ENCODE measurements around the gene TMPRSS6. TPM values are rescaled to one million over a fixed set of nuclear protein-coding genes. Genes with fewer than 3 reads are reported as not detected.

TMPRSS6 gene
- total and polyA plus RNA-seq, 4 experiments from 2014 or later, result 0.61 to 0.90 TPM; not detected in 2

GRCh38 chr22:37147186-37147990 is 37.9 kb upstream of the TMPRSS6 start:
- Mint-ChIP-seq H3K27ac (peak overlapping the region; percentile 95 to 100 (median 97)), H3K4me1 (peaks cover 44 to 87% (median 62%) of the 10 kb centered on the region in 4 donors), H3K27me3 (peaks cover 0 to 4% of the 10 kb centered on the region in 2 donors), H3K9me3 (peaks cover 0 to 5% (median 0%) of the 10 kb centered on the region in 8 donors), H3K4me3 (peak overlapping the region; percentile 88 to 96 (median 92)), H3K36me3 (peaks cover 13 to 52% of the 10 kb centered on the region in 2 donors)
- peak in 1 of 5 donors; percentile 57 for DNase-seq
- peak overlapping the region; percentile 95 for H3K27ac ChIP-seq (ENCODE audit: low read depth, low read length)
- ChIA-PET POLR2A (ENCODE audit: partially characterized antibody) (interaction anchor here (1.0 to 8.1 kb wide), 19 partner anchors 7 to 461 kb away, joined by 3 to 217 read pairs (median 13); partner anchors contain the start of genes CYTH4, GGA1, IFT27 and KCTD17), CTCF (ENCODE audit: partially characterized antibody) (interaction anchor here (1.0 to 10.6 kb wide), 14 partner anchors 7 to 129 kb away, joined by 3 to 134 read pairs (median 5); partner anchors contain the start of genes KCTD17 and TST)
- H3K36me3 ChIP-seq (ENCODE audit: insufficient read depth, low read length), result peaks cover 19% of the 10 kb centered on the region
- intact Hi-C loops (cut with micrococcal nuclease), result no loop called here
- H3K27me3 ChIP-seq (ENCODE audit: insufficient read depth, low read length), result no peaks in the 10 kb centered on the region
- no peaks in the 10 kb centered on the region for H3K9me3 ChIP-seq (ENCODE audit: control insufficient read depth in 1 of 2, low read length in 2 of 2)
- H3K4me3 ChIP-seq (ENCODE audit: low read length in 2 of 2), result peak overlapping the region; percentile 72
- H3K4me1 ChIP-seq (ENCODE audit: insufficient read depth, low read length), result peaks cover 77% of the 10 kb centered on the region

- peaks cover 44 to 87% (median 60%) of the 10 kb centered on the region in 4 donors for H3K4me1 Mint-ChIP-seq
- H3K9me3 Mint-ChIP-seq, result peaks cover 0 to 5% (median 0%) of the 10 kb centered on the region in 8 donors
- ChIA-PET CTCF (ENCODE audit: partially characterized antibody) (interaction anchor here (1.0 to 10.6 kb wide), 8 partner anchors 18 to 95 kb away, joined by 3 to 134 read pairs (median 6); partner anchors contain the start of gene KCTD17), POLR2A (ENCODE audit: partially characterized antibody) (interaction anchor here (1.2 to 8.1 kb wide), 15 partner anchors 10 to 371 kb away, joined by 3 to 217 read pairs (median 20); partner anchors contain the start of genes IFT27 and RAC2)
- H3K4me1 ChIP-seq (ENCODE audit: insufficient read depth, low read length), result peaks cover 85% of the 10 kb centered on the region
- no peaks in the 10 kb centered on the region for H3K9me3 ChIP-seq (ENCODE audit: control insufficient read depth in 1 of 2, low read length in 2 of 2)
- H3K4me3 ChIP-seq (ENCODE audit: low read length in 2 of 2), result peak overlapping the region in 1 of 2 donors; percentile 72
- peaks cover 26% of the 10 kb centered on the region for H3K36me3 ChIP-seq (ENCODE audit: insufficient read depth, low read length)
- H3K27ac Mint-ChIP-seq, result peak overlapping the region; percentile 95 to 100 (median 97)
- H3K27me3 ChIP-seq (ENCODE audit: insufficient read depth, low read length), result no peaks in the 10 kb centered on the region
- peak overlapping the region; percentile 88 to 96 (median 92) for H3K4me3 Mint-ChIP-seq
- intact Hi-C loops (cut with micrococcal nuclease), result no loop called here
- H3K36me3 Mint-ChIP-seq, result peaks cover 13 to 55% of the 10 kb centered on the region in 2 donors
- H3K27ac ChIP-seq (ENCODE audit: low read depth, low read length), result peak overlapping the region; percentile 95
- H3K27me3 Mint-ChIP-seq, result peaks cover 0 to 4% of the 10 kb centered on the region in 2 donors
- DNase-seq, result peak in 1 of 5 donors; percentile 34
Observed at GRCh38 chr22:37146507-37147180, 37.1 kb upstream of the TMPRSS6 start.

- Histone ChIP-seq H3K27ac (ENCODE audit: low read depth, low read length) (peak overlapping the region; percentile 95), H3K4me3 (ENCODE audit: low read length in 2 of 2) (peak overlapping the region in 1 of 2 donors; percentile 72), H3K27me3 (ENCODE audit: insufficient read depth, low read length) (no peaks in the 10 kb centered on the region), H3K4me1 (ENCODE audit: insufficient read depth, low read length) (peaks cover 85% of the 10 kb centered on the region), H3K9me3 (ENCODE audit: control insufficient read depth in 1 of 2, low read length in 2 of 2) (no peaks in the 10 kb centered on the region), H3K36me3 (ENCODE audit: insufficient read depth, low read length) (peaks cover 32% of the 10 kb centered on the region)
- intact Hi-C loops (cut with micrococcal nuclease), result no loop called here
- Mint-ChIP-seq H3K27ac (peak overlapping the region; percentile 95 to 100 (median 97)), H3K4me1 (peaks cover 41 to 80% (median 56%) of the 10 kb centered on the region in 4 donors), H3K4me3 (peak overlapping the region; percentile 88 to 96 (median 92)), H3K27me3 (peaks cover 0 to 4% of the 10 kb centered on the region in 2 donors), H3K36me3 (peaks cover 13 to 58% of the 10 kb centered on the region in 2 donors), H3K9me3 (peaks cover 0 to 5% (median 0%) of the 10 kb centered on the region in 8 donors)
- CTCF ChIA-PET (ENCODE audit: partially characterized antibody), result interaction anchor here (0.8 to 10.6 kb wide), 6 partner anchors 18 to 313 kb away, joined by 3 to 134 read pairs (median 5); no protein-coding TSS in a partner anchor
- POLR2A ChIA-PET (ENCODE audit: partially characterized antibody), result interaction anchor here (0.7 to 8.1 kb wide), 10 partner anchors 14 to 85 kb away, joined by 3 to 217 read pairs (median 14); no protein-coding TSS in a partner anchor
- peak in 1 of 5 donors; percentile 36 for DNase-seq
Observed at GRCh38 chr22:37146051-37146385, 36.5 kb upstream of the TMPRSS6 start.

- peaks cover 13 to 63% of the 10 kb centered on the region in 2 donors for H3K36me3 Mint-ChIP-seq
- H3K27ac ChIP-seq (ENCODE audit: low read depth, low read length), result peak overlapping the region; percentile 95
Observed at GRCh38 chr22:37145180-37146050, 35.9 kb upstream of the TMPRSS6 start.

GRCh38 chr22:37144180-37144554 is 34.7 kb upstream of the TMPRSS6 start:
- H3K4me3 Mint-ChIP-seq, result peak overlapping the region in 2 of 8 donors; percentile 27 to 57
- Histone ChIP-seq H3K36me3 (ENCODE audit: insufficient read depth, low read length) (peaks cover 48% of the 10 kb centered on the region), H3K4me1 (ENCODE audit: insufficient read depth, low read length) (peaks cover 72% of the 10 kb centered on the region), H3K9me3 (ENCODE audit: control insufficient read depth in 1 of 2, low read length in 2 of 2) (no peaks in the 10 kb centered on the region), H3K4me3 (ENCODE audit: low read length in 2 of 2) (no peak overlapping the region), H3K27ac (ENCODE audit: low read depth, low read length) (no peak overlapping the region), H3K27me3 (ENCODE audit: insufficient read depth, low read length) (no peaks in the 10 kb centered on the region)
- CTCF ChIA-PET (ENCODE audit: partially characterized antibody), result interaction anchor here (2.1 to 10.6 kb wide), 3 partner anchors 19 to 23 kb away, joined by 6 to 134 read pairs (median 55); no protein-coding TSS in a partner anchor
- POLR2A ChIA-PET (ENCODE audit: partially characterized antibody), result interaction anchor here (1.1 to 8.1 kb wide), 4 partner anchors 18 to 97 kb away, joined by 3 to 217 read pairs (median 12); no protein-coding TSS in a partner anchor
- no peaks in the 10 kb centered on the region for H3K27me3 Mint-ChIP-seq
- H3K9me3 Mint-ChIP-seq, result no peaks in the 10 kb centered on the region
- peak in 1 of 5 donors; percentile 6 for DNase-seq
- H3K4me1 Mint-ChIP-seq, result peaks cover 32 to 62% (median 45%) of the 10 kb centered on the region in 4 donors
- intact Hi-C loops (cut with micrococcal nuclease), result no loop called here
- H3K36me3 Mint-ChIP-seq, result peaks cover 15 to 59% of the 10 kb centered on the region in 2 donors
- H3K27ac Mint-ChIP-seq, result peak overlapping the region; percentile 52 to 100 (median 82)

More at GRCh38 chr22:37145180-37146050, 35.9 kb upstream of the TMPRSS6 start:
- ChIA-PET CTCF (ENCODE audit: partially characterized antibody) (interaction anchor here (0.6 to 10.6 kb wide), 7 partner anchors 19 to 314 kb away, joined by 3 to 134 read pairs (median 4); no protein-coding TSS in a partner anchor), POLR2A (ENCODE audit: partially characterized antibody) (interaction anchor here (0.7 to 8.1 kb wide), 10 partner anchors 13 to 66 kb away, joined by 3 to 217 read pairs (median 10); no protein-coding TSS in a partner anchor)
- no peaks in the 10 kb centered on the region for H3K27me3 ChIP-seq (ENCODE audit: insufficient read depth, low read length)
- H3K4me3 ChIP-seq (ENCODE audit: low read length in 2 of 2), result no peak overlapping the region
- no peaks in the 10 kb centered on the region for H3K9me3 ChIP-seq (ENCODE audit: control insufficient read depth in 1 of 2, low read length in 2 of 2)
- Mint-ChIP-seq H3K9me3 (peaks cover 0 to 5% (median 0%) of the 10 kb centered on the region in 8 donors), H3K27ac (peak overlapping the region; percentile 95 to 100 (median 97)), H3K27me3 (peaks cover 0 to 4% of the 10 kb centered on the region in 2 donors), H3K4me1 (peaks cover 38 to 74% (median 51%) of the 10 kb centered on the region in 4 donors), H3K4me3 (peak overlapping the region; percentile 88 to 96 (median 92))
- intact Hi-C loops (cut with micrococcal nuclease), result no loop called here
- H3K4me1 ChIP-seq (ENCODE audit: insufficient read depth, low read length), result peaks cover 79% of the 10 kb centered on the region
- H3K36me3 ChIP-seq (ENCODE audit: insufficient read depth, low read length), result peaks cover 38% of the 10 kb centered on the region
- no peak for DNase-seq

GRCh38 chr22:37141971-37142370 is 32.5 kb upstream of the TMPRSS6 start:
- peaks cover 50% of the 10 kb centered on the region for H3K4me1 ChIP-seq (ENCODE audit: insufficient read depth, low read length)
- peaks cover 70% of the 10 kb centered on the region for H3K36me3 ChIP-seq (ENCODE audit: insufficient read depth, low read length)
- Mint-ChIP-seq H3K4me1 (peaks cover 23 to 55% (median 35%) of the 10 kb centered on the region in 4 donors), H3K27me3 (no peaks in the 10 kb centered on the region), H3K9me3 (no peaks in the 10 kb centered on the region), H3K36me3 (peaks cover 35 to 75% of the 10 kb centered on the region in 2 donors), H3K4me3 (no peak overlapping the region), H3K27ac (peak overlapping the region in 2 of 7 donors; percentile 30 to 53)
- peak overlapping the region; percentile 32 for H3K27ac ChIP-seq (ENCODE audit: low read depth, low read length)
- no peak overlapping the region for H3K4me3 ChIP-seq (ENCODE audit: low read length in 2 of 2)
- no peaks in the 10 kb centered on the region for H3K27me3 ChIP-seq (ENCODE audit: insufficient read depth, low read length)
- peak in 1 of 5 donors; percentile 28 for DNase-seq
- POLR2A ChIA-PET (ENCODE audit: partially characterized antibody), result interaction anchor here (0.6 to 3.5 kb wide), 5 partner anchors 8 to 55 kb away, joined by 3 to 18 read pairs (median 12); partner anchors contain the start of gene IL2RB
- CTCF ChIA-PET (ENCODE audit: partially characterized antibody), result interaction anchor here (0.8 to 1.3 kb wide), 3 partner anchors 10 to 24 kb away, joined by 3 read pairs; no protein-coding TSS in a partner anchor
- H3K9me3 ChIP-seq (ENCODE audit: control insufficient read depth in 1 of 2, low read length in 2 of 2), result no peaks in the 10 kb centered on the region
- intact Hi-C loops (cut with micrococcal nuclease), result no loop called here
